WTC11 (cell line): ENCODE results near the gene CD6. TPM values are rescaled to one million over a fixed set of nuclear protein-coding genes. Genes with fewer than 3 reads are reported as not detected.

ENCODE experiments used
- ATAC-seq: fragments of 200-7000 bp; cut with Tn5 transposase; 2 replicates; pipeline ENCODE4 v1.10.0; 2021; ENCODE audit warnings: mild to moderate bottlenecking, moderate library complexity
- Bru-seq: library from RNA; stranded (reverse); fragments of 400-500 nt; gene quantifications from one replicate; lab custom pipeline; 2021; lab: Mats Ljungman, UMichigan
- CTCF ChIA-PET: fragments of 300-600 bp; sonication (Branson Sonifier 250); formaldehyde crosslinking; loops from one replicate; lab custom pipeline; 2021; ENCODE audit warnings: antibody characterized with exemption; lab: Charles Lee
- POLR2A ChIA-PET: fragments of 350-600 bp; sonication (Branson Sonifier 250); formaldehyde crosslinking; loops from one replicate; lab custom pipeline; 2021; ENCODE audit warnings: antibody characterized with exemption; lab: Charles Lee
- DNase-seq: peaks from one replicate; pipeline ENCODE4 v3.0.0; 2021; ENCODE audit warnings: low spot score
- H3K27ac Mint-ChIP-seq: 2 replicates; pipeline ENCODE4 v1.8.0; 2021; ENCODE audit warnings: mixed read lengths
- H3K27me3 Mint-ChIP-seq: 2 replicates; pipeline ENCODE4 v1.8.0; 2021; ENCODE audit warnings: low read depth, mild to moderate bottlenecking, moderate library complexity, mixed read lengths
- H3K36me3 Mint-ChIP-seq: 2 replicates; pipeline ENCODE4 v1.8.0; 2021; ENCODE audit warnings: mixed read lengths
- H3K4me1 Mint-ChIP-seq: 2 replicates; pipeline ENCODE4 v1.8.0; 2022; ENCODE audit warnings: mixed read lengths
- H3K4me3 Mint-ChIP-seq: 2 replicates; pipeline ENCODE4 v1.8.0; 2021; ENCODE audit warnings: mild to moderate bottlenecking, moderate library complexity, mixed read lengths
- H3K9me3 Mint-ChIP-seq: 2 replicates; pipeline ENCODE4 v1.8.0; 2021; ENCODE audit warnings: mixed read lengths
- ATF1 ChIP-seq: sonication (generic); formaldehyde crosslinking; IDR thresholded peaks from 2 replicates; pipeline ENCODE4 v1.8.1; 2023; ENCODE audit warnings: mild to moderate bottlenecking, moderate library complexity, missing genetic modification reagents
- E2F5 ChIP-seq: sonication (generic); formaldehyde crosslinking; IDR thresholded peaks from 2 replicates; pipeline ENCODE4 v1.8.1; 2022; ENCODE audit warnings: mild to moderate bottlenecking, moderate library complexity, missing genetic modification reagents
- FOXK1 ChIP-seq: sonication (generic); formaldehyde crosslinking; IDR thresholded peaks from 2 replicates; pipeline ENCODE4 v1.8.0; 2022; ENCODE audit warnings: mild to moderate bottlenecking, moderate library complexity, missing genetic modification reagents
- FOXP1 ChIP-seq: sonication (generic); formaldehyde crosslinking; IDR thresholded peaks from 2 replicates; pipeline ENCODE4 v1.8.0; 2022; ENCODE audit warnings: missing genetic modification reagents, mild to moderate bottlenecking, moderate library complexity, borderline replicate concordance
- GRHL2 ChIP-seq: fragments of 250-450 bp; sonication (Bioruptor Pico); IDR thresholded peaks from 2 replicates; pipeline ENCODE4 v1.8.0; 2022; ENCODE audit warnings: mild to moderate bottlenecking, moderate library complexity; ENCODE audit not compliant: insufficient replicate concordance, severe bottlenecking
- HMGA2 ChIP-seq: fragments of 250-450 bp; sonication (Bioruptor Pico); IDR thresholded peaks from 2 replicates; pipeline ENCODE4 v1.4.0; 2021; ENCODE audit warnings: mild to moderate bottlenecking, moderate library complexity
- PRDM15 ChIP-seq: sonication (generic); formaldehyde crosslinking; IDR thresholded peaks from 2 replicates; pipeline ENCODE4 v1.8.0; 2022; ENCODE audit warnings: missing genetic modification reagents
- PREB ChIP-seq: sonication (generic); formaldehyde crosslinking; IDR thresholded peaks from 2 replicates; pipeline ENCODE4 v1.8.1; 2022; ENCODE audit warnings: mild to moderate bottlenecking, missing genetic modification reagents, moderate library complexity, borderline replicate concordance
- PRRX2 ChIP-seq: fragments of 250-450 bp; sonication (Bioruptor Pico); IDR thresholded peaks from 2 replicates; pipeline ENCODE4 v1.8.0; 2021; ENCODE audit warnings: mild to moderate bottlenecking
- RELA ChIP-seq: sonication (generic); formaldehyde crosslinking; IDR thresholded peaks from 2 replicates; pipeline ENCODE4 v1.8.1; 2022; ENCODE audit warnings: missing genetic modification reagents, mild to moderate bottlenecking, borderline replicate concordance
- TEAD4 ChIP-seq: sonication (generic); formaldehyde crosslinking; IDR thresholded peaks from 2 replicates; pipeline ENCODE4 v1.8.0; 2022; ENCODE audit warnings: mild to moderate bottlenecking, missing genetic modification reagents
- TP53 ChIP-seq: sonication (generic); formaldehyde crosslinking; IDR thresholded peaks from 2 replicates; pipeline ENCODE4 v1.8.1; 2023; ENCODE audit warnings: mild to moderate bottlenecking, missing genetic modification reagents
- USF2 ChIP-seq: sonication (generic); formaldehyde crosslinking; IDR thresholded peaks from 2 replicates; pipeline ENCODE4 v1.8.1; 2023; ENCODE audit warnings: mild to moderate bottlenecking, missing genetic modification reagents, moderate library complexity
- ZMAT4 ChIP-seq: fragments of 250-450 bp; sonication (Bioruptor Pico); IDR thresholded peaks from 2 replicates; pipeline ENCODE4 v1.9.0; 2021; ENCODE audit warnings: mild to moderate bottlenecking
- ZNF121 ChIP-seq: sonication (generic); formaldehyde crosslinking; IDR thresholded peaks from 2 replicates; pipeline ENCODE4 v1.8.0; 2023; ENCODE audit warnings: missing genetic modification reagents
- ZNF138 ChIP-seq: sonication (generic); formaldehyde crosslinking; conservative IDR thresholded peaks from 2 replicates; pipeline ENCODE4 v1.8.1; 2022; ENCODE audit warnings: mild to moderate bottlenecking, moderate library complexity, missing genetic modification reagents
- ZNF232 ChIP-seq: sonication (generic); formaldehyde crosslinking; IDR thresholded peaks from 2 replicates; pipeline ENCODE4 v1.8.0; 2022; ENCODE audit warnings: mild to moderate bottlenecking, missing genetic modification reagents
- long read RNA-seq, 3 experiments: library from RNA in 1 of 3; library from capped mRNA in 1 of 3; library from polyadenylated mRNA in 1 of 3; unstranded in 2 of 3; stranded (forward) in 1 of 3; transcript quantifications; one replicate each; pipeline ENCODE4 v2.0.0, GENCODE V29; 2021
- total RNA-seq: library from RNA; stranded (reverse); gene quantifications from 3 replicates; pipeline ENCODE4 v1.2.3, GENCODE V29; 2021
- TF ChIP-seq, protein P1 (sequence below): sonication (generic); formaldehyde crosslinking; IDR thresholded peaks from 2 replicates; pipeline ENCODE4 v1.8.0; 2022; ENCODE audit warnings: mild to moderate bottlenecking, missing genetic modification reagents
- TF ChIP-seq, protein P2 (sequence below): sonication (generic); formaldehyde crosslinking; IDR thresholded peaks from 2 replicates; pipeline ENCODE4 v1.8.1; 2022; ENCODE audit warnings: missing genetic modification reagents, borderline replicate concordance
- TF ChIP-seq, protein P3 (sequence below): sonication (generic); formaldehyde crosslinking; IDR thresholded peaks from 2 replicates; pipeline ENCODE4 v1.8.1; 2022; ENCODE audit warnings: low read depth, missing genetic modification reagents, borderline replicate concordance

Gene CD6
- total RNA-seq (0.53 to 1.0 TPM (median 0.73 TPM) in 3 replicates), Bru-seq, nascent RNA (percentile 1 among the genes with signal in this experiment)
- long read RNA-seq, experiment 1, partial matches to known transcripts: 1 of 1 reads
- long read RNA-seq, experiment 1, other reads (novel, unspliced or antisense): 0 of 1 reads
- long read RNA-seq, experiment 2: 0 reads
- long read RNA-seq, experiment 3: 0 reads

GRCh38 chr11:60971520-60971919 lies at the start of gene CD6:
Gene CD6, plus strand, starts transcription at chr11:60971680. Its CDS starts 186 bp downstream, at chr11:60971866.
- ATAC-seq (no peak), DNase-seq (no peak)
- H3K4me1 Mint-ChIP-seq: no peaks in the 10 kb centered on the region
- no peak for TF ChIP-seq ZMAT4 (CRISPR knock-in tag)
- no peak for TF ChIP-seq FOXK1 (CRISPR knock-in tag)
- no peak for TF ChIP-seq RELA (CRISPR knock-in tag)
- TF ChIP-seq TP53 (CRISPR knock-in tag): no peak
- no peak for TF ChIP-seq ZNF232
- TF ChIP-seq PREB (CRISPR knock-in tag): no peak
- no peak within 1 kb of the TSS for H3K4me3 Mint-ChIP-seq
- H3K36me3 Mint-ChIP-seq: peaks cover 6% of the 10 kb centered on the region
- ChIA-PET POLR2A (no interaction called here), CTCF (interaction anchor here (0.6 to 1.6 kb wide), 3 partner anchors 13 to 1090 kb away, joined by 3 to 4 read pairs (median 4); no protein-coding TSS in a partner anchor)
- peaks cover 18% of the 10 kb centered on the region for H3K9me3 Mint-ChIP-seq
- H3K27ac Mint-ChIP-seq: no peak within 1 kb of the TSS
- H3K27me3 Mint-ChIP-seq: peaks cover 11% of the 10 kb centered on the region

- Mint-ChIP-seq H3K4me3 (no peak overlapping the region), H3K9me3 (no peaks in the 10 kb centered on the region), H3K4me1 (peaks cover 30% of the 10 kb centered on the region), H3K27ac (no peak overlapping the region), H3K27me3 (no peaks in the 10 kb centered on the region; the same call in 1 of the 2 replicates), H3K36me3 (peaks cover 14% of the 10 kb centered on the region)
- ATAC-seq (no peak), DNase-seq (no peak)
- ChIA-PET CTCF (interaction anchor here (1.5 kb wide), 1 partner anchor 23 kb away, joined by 4 read pairs; no protein-coding TSS in a partner anchor), POLR2A (no interaction called here)
- TF ChIP-seq PRDM15 (CRISPR knock-in tag) (no peak), PRRX2 (no peak)
Measured at GRCh38 chr11:60921777-60922335, 49.6 kb upstream of the CD6 start.

DNA sequence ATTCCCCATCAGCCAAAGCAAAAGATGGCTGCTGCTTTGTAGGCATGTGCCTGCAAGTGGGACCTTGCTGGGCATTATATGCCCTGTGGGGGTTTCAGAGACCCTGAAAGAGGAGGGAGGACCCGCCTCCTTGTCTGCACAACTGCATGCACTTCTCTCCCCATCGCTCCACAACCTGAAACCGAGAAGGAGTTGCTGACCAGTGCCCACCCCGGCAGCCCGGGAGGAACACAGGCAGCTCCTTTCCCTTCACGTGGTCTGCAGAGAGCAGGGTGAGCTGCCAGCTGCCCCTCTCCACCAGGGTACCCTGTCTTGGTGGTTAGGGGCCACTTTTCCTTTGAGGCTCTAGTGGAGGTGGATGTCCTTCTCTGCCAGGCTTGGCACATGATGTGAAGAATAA lies 48.6 kb upstream of the CD6 start:
- Mint-ChIP-seq H3K4me1 (peaks cover 23% of the 10 kb centered on the region), H3K36me3 (peaks cover 16% of the 10 kb centered on the region), H3K27ac (no peak overlapping the region), H3K4me3 (no peak overlapping the region), H3K27me3 (no peaks in the 10 kb centered on the region; the same call in 1 of the 2 replicates), H3K9me3 (no peaks in the 10 kb centered on the region)
- ChIA-PET POLR2A (no interaction called here), CTCF (interaction anchor here (0.5 to 1.8 kb wide), 2 partner anchors 8 to 85 kb away, joined by 3 to 7 read pairs; no protein-coding TSS in a partner anchor)
- ATAC-seq (no peak), DNase-seq (no peak)
- TF ChIP-seq GRHL2 (CRISPR knock-in tag) (no peak), TEAD4 (no peak), E2F5 (CRISPR knock-in tag) (no peak), ZNF138 (no peak), FOXK1 (CRISPR knock-in tag) (no peak), FOXP1 (CRISPR knock-in tag) (no peak), HMGA2 (CRISPR knock-in tag) (no peak), ZNF121 (CRISPR knock-in tag) (no peak), USF2 (CRISPR knock-in tag) (no peak), ATF1 (CRISPR knock-in tag) (no peak)
- TF ChIP-seq, protein P1, sequence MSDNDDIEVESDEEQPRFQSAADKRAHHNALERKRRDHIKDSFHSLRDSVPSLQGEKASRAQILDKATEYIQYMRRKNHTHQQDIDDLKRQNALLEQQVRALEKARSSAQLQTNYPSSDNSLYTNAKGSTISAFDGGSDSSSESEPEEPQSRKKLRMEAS (CRISPR knock-in tag): no peak
- TF ChIP-seq, protein P2, sequence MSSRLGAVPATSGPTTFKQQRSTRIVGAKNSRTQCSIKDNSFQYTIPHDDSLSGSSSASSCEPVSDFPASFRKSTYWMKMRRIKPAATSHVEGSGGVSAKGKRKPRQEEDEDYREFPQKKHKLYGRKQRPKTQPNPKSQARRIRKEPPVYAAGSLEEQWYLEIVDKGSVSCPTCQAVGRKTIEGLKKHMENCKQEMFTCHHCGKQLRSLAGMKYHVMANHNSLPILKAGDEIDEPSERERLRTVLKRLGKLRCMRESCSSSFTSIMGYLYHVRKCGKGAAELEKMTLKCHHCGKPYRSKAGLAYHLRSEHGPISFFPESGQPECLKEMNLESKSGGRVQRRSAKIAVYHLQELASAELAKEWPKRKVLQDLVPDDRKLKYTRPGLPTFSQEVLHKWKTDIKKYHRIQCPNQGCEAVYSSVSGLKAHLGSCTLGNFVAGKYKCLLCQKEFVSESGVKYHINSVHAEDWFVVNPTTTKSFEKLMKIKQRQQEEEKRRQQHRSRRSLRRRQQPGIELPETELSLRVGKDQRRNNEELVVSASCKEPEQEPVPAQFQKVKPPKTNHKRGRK: no peak
- TF ChIP-seq, protein P3, sequence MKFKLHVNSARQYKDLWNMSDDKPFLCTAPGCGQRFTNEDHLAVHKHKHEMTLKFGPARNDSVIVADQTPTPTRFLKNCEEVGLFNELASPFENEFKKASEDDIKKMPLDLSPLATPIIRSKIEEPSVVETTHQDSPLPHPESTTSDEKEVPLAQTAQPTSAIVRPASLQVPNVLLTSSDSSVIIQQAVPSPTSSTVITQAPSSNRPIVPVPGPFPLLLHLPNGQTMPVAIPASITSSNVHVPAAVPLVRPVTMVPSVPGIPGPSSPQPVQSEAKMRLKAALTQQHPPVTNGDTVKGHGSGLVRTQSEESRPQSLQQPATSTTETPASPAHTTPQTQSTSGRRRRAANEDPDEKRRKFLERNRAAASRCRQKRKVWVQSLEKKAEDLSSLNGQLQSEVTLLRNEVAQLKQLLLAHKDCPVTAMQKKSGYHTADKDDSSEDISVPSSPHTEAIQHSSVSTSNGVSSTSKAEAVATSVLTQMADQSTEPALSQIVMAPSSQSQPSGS (CRISPR knock-in tag): no peak
